ENCODE data around the gene CDKN1C. TPM values are rescaled to one million over a fixed set of nuclear protein-coding genes. Genes with fewer than 3 reads are reported as not detected.

Gene CDKN1C
- polyA plus RNA-seq (2012; ENCODE audit: insufficient read length, low read depth) = 70.8 TPM

- TF ChIP-seq SIN3A (IDR thresholded peaks at IDR 0.05; ENCODE audit: borderline replicate concordance, insufficient read depth, low read length) (no peak), FOXP2 (optimal IDR thresholded peaks at IDR 0.05; ENCODE audit: borderline replicate concordance, extremely low read depth, extremely low read length, insufficient read depth) (no peak), REST (IDR thresholded peaks at IDR 0.05; ENCODE audit: insufficient read depth in 1 of 2, low read depth in 2 of 2, low read length in 2 of 2) (no peak), TAF1 (IDR thresholded peaks at IDR 0.05; ENCODE audit: borderline replicate concordance, insufficient read depth, low read length) (0 out of 2 replicates have a peak, but pooled peaks have one; percentile 38), POLR2AphosphoS5 (IDR thresholded peaks at IDR 0.05; ENCODE audit: low read depth, low read length) (peak; percentile 92)
Measured at GRCh38 chr11:2885678-2886081, at the start of gene CDKN1C. Gene CDKN1C, minus strand, starts transcription at chr11:2885775. Its CDS starts 319 bp downstream, at chr11:2885456.

GRCh38 chr11:2934611-2935239 lies 49.1 kb upstream of the CDKN1C start:
- TF ChIP-seq FOXP2 (optimal IDR thresholded peaks at IDR 0.05; ENCODE audit: borderline replicate concordance, extremely low read depth, extremely low read length, insufficient read depth) (no peak), TAF1 (IDR thresholded peaks at IDR 0.05; ENCODE audit: borderline replicate concordance, insufficient read depth, low read length) (no peak), REST (IDR thresholded peaks at IDR 0.05; ENCODE audit: insufficient read depth in 1 of 2, low read depth in 2 of 2, low read length in 2 of 2) (no peak)

- TF ChIP-seq REST (IDR thresholded peaks at IDR 0.05; ENCODE audit: insufficient read depth in 1 of 2, low read depth in 2 of 2, low read length in 2 of 2) = no peak
- no peak for TF ChIP-seq FOXP2 (optimal IDR thresholded peaks at IDR 0.05; ENCODE audit: borderline replicate concordance, extremely low read depth, extremely low read length, insufficient read depth)
- TF ChIP-seq SIN3A (IDR thresholded peaks at IDR 0.05; ENCODE audit: borderline replicate concordance, insufficient read depth, low read length) = no peak
- no peak for TF ChIP-seq POLR2AphosphoS5 (IDR thresholded peaks at IDR 0.05; ENCODE audit: low read depth, low read length)
- no peak for TF ChIP-seq TAF1 (IDR thresholded peaks at IDR 0.05; ENCODE audit: borderline replicate concordance, insufficient read depth, low read length)
Measured at GRCh38 chr11:2934021-2934550, 48.5 kb upstream of the CDKN1C start.

- TF ChIP-seq SIN3A (IDR thresholded peaks at IDR 0.05; ENCODE audit: borderline replicate concordance, insufficient read depth, low read length) (no peak), REST (IDR thresholded peaks at IDR 0.05; ENCODE audit: insufficient read depth in 1 of 2, low read depth in 2 of 2, low read length in 2 of 2) (no peak), TAF1 (IDR thresholded peaks at IDR 0.05; ENCODE audit: borderline replicate concordance, insufficient read depth, low read length) (no peak), POLR2AphosphoS5 (IDR thresholded peaks at IDR 0.05; ENCODE audit: low read depth, low read length) (no peak), FOXP2 (optimal IDR thresholded peaks at IDR 0.05; ENCODE audit: borderline replicate concordance, extremely low read depth, extremely low read length, insufficient read depth) (no peak)
Measured at GRCh38 chr11:2933375-2934020, 47.9 kb upstream of the CDKN1C start.
